Naive B cell (primary cell): ENCODE measurements around the gene RFPL1. TPM values are rescaled to one million over a fixed set of nuclear protein-coding genes. Genes with fewer than 3 reads are reported as not detected.
"Not testable (repeated sequence)": the region's sequence is repeated elsewhere in the genome, so short reads cannot be mapped to it uniquely, and the experiment has no call there.

Experiments used
- ATAC-seq, 2 donors: fragments of 150-1000 bp; cut with Tn5 transposase; 2 replicates each; pipeline ENCODE4 v1.10.0; 2021; ENCODE audit warnings: low read depth in 2 of 2, mild to moderate bottlenecking in 2 of 2, moderate library complexity in 2 of 2
- DNase-seq: peaks from one replicate; pipeline ENCODE4 v3.0.0; 2022
- H3K27ac Mint-ChIP-seq, 6 donors: one replicate each; pipeline ENCODE4 v1.8.0; 2020 to 2022; ENCODE audit warnings: mild to moderate bottlenecking in 6 of 6, mixed read lengths in 6 of 6, moderate library complexity in 5 of 6, inconsistent platforms in 2 of 6
- H3K27me3 Mint-ChIP-seq, 3 donors: one replicate each; pipeline ENCODE4 v1.8.0; 2021 to 2022; ENCODE audit warnings: mixed read lengths in 3 of 3, mild to moderate bottlenecking in 1 of 3
- H3K36me3 Mint-ChIP-seq, 2 donors: one replicate each; pipeline ENCODE4 v1.8.0; 2020 to 2022; ENCODE audit warnings: mixed read lengths in 2 of 2, inconsistent platforms in 1 of 2, mild to moderate bottlenecking in 1 of 2
- H3K4me1 Mint-ChIP-seq, 3 donors: one replicate each; pipeline ENCODE4 v1.8.0; 2020 to 2022; ENCODE audit warnings: mixed read lengths in 3 of 3, inconsistent platforms in 1 of 3, mild to moderate bottlenecking in 1 of 3, moderate library complexity in 1 of 3
- H3K4me3 Mint-ChIP-seq, 8 donors: one replicate each; pipeline ENCODE4 v1.8.0; 2020 to 2022; ENCODE audit warnings: mild to moderate bottlenecking in 8 of 8, mixed read lengths in 8 of 8, moderate library complexity in 8 of 8, inconsistent platforms in 2 of 8
- H3K9me3 Mint-ChIP-seq, 7 donors: one replicate each; pipeline ENCODE4 v1.8.0; 2020 to 2022; ENCODE audit warnings: mixed read lengths in 7 of 7, mild to moderate bottlenecking in 5 of 7, inconsistent platforms in 2 of 7, moderate library complexity in 1 of 7
- polyA plus RNA-seq, 6 donors: library from polyadenylated mRNA; unstranded; fragments of 300-500 nt; fragmentation: Illumina TruSeq; gene quantifications; one replicate each; pipeline ENCODE4 v1.2.3, GENCODE V29; 2021; ENCODE audit warnings: low read depth in 6 of 6

Gene RFPL1
- not detected for polyA plus RNA-seq

DNA sequence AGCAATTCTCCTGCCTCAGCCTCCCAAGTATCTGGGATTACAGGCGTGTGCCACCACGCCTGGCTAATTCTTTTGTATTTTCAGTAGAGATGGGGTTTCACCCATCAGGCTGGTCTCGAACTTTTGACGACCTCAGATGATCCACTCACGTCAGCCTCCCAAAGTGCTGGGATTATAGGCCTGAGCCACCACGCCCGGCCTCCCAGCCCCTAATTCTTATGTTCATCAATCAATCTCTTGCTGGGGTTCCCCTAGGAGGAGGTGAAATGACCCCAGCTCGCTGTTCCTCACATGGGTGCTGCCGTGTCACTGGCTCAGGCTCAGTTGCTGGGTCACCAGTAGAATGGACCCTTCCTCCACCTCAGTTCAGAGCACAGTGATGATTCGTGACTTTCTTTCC, at the start of gene RFPL1:
TSS of gene RFPL1 (plus strand) at position 301 of the 400 bp plus-strand sequence.
- not testable (repeated sequence) for ATAC-seq, H3K36me3 Mint-ChIP-seq, H3K9me3 Mint-ChIP-seq, H3K27ac Mint-ChIP-seq, DNase-seq, H3K4me1 Mint-ChIP-seq, H3K4me3 Mint-ChIP-seq
- peaks cover 21 to 31% (median 25%) of the 10 kb centered on the region in 3 donors for H3K27me3 Mint-ChIP-seq

DNA sequence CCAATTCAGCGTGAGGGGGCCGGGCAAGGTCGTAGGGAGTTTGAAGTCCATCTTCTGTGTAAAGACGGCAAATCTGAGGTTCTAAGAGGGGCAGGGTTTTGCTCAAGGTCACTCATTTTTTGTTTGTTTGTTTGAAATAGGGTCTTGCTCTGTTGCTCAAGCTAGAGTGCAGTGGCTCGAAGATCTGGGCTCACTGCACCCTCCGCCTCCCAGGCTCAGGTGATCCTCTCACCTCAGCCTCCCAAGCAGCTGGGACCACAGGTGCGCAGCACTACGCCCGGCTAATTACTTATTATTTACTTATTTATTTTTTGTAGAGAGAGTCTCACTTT, 49.7 kb upstream of the RFPL1 start:
- ATAC-seq (peak in 1 of 2 donors; percentile 2), DNase-seq (no peak)
- Mint-ChIP-seq H3K9me3 (no peaks in the 10 kb centered on the region), H3K4me3 (peak overlapping the region; percentile 87 to 97 (median 96)), H3K4me1 (peaks cover 47 to 64% (median 57%) of the 10 kb centered on the region in 3 donors), H3K36me3 (peaks cover 0 to 8% of the 10 kb centered on the region in 2 donors), H3K27me3 (no peaks in the 10 kb centered on the region), H3K27ac (peak overlapping the region; percentile 98 to 99 (median 99))

- no peaks in the 10 kb centered on the region for H3K27me3 Mint-ChIP-seq
- DNase-seq: no peak
- no peaks in the 10 kb centered on the region for H3K9me3 Mint-ChIP-seq
- no peaks in the 10 kb centered on the region for H3K36me3 Mint-ChIP-seq
- H3K4me3 Mint-ChIP-seq: no peak overlapping the region
- ATAC-seq: no peak
- no peak overlapping the region for H3K27ac Mint-ChIP-seq
- H3K4me1 Mint-ChIP-seq: peaks cover 42 to 57% (median 49%) of the 10 kb centered on the region in 3 donors
Measured at GRCh38 chr22:29390270-29390669, 48.1 kb upstream of the RFPL1 start.

DNA sequence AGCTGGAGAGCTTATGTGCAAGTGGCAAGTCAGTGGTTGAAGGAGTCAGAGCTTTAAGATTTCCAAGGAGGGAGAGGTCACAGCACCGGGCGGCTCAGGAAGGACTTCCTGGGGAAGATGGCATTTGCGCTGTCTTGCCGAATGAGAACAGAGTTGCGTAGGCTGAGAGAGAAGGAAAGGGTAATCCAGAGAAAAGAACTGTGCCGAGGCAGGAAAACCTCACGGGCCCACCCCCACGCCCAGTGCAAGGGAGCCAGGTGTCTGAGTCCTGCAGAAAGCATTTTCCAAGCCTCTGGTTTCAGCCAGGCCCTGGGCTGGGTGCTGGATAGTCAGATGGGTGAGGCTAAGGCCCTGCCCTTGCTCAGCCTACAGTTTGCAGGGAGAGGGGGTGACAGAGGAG, 46.8 kb upstream of the RFPL1 start:
- H3K27me3 Mint-ChIP-seq: no peaks in the 10 kb centered on the region
- DNase-seq (no peak), ATAC-seq (no peak)
- peak overlapping the region in 2 of 6 donors; percentile 52 to 57 for H3K27ac Mint-ChIP-seq
- no peaks in the 10 kb centered on the region for H3K36me3 Mint-ChIP-seq
- H3K4me3 Mint-ChIP-seq: peak overlapping the region in 2 of 8 donors; percentile 16 to 77
- H3K9me3 Mint-ChIP-seq: no peaks in the 10 kb centered on the region
- H3K4me1 Mint-ChIP-seq: peaks cover 37 to 46% (median 42%) of the 10 kb centered on the region in 3 donors

DNA sequence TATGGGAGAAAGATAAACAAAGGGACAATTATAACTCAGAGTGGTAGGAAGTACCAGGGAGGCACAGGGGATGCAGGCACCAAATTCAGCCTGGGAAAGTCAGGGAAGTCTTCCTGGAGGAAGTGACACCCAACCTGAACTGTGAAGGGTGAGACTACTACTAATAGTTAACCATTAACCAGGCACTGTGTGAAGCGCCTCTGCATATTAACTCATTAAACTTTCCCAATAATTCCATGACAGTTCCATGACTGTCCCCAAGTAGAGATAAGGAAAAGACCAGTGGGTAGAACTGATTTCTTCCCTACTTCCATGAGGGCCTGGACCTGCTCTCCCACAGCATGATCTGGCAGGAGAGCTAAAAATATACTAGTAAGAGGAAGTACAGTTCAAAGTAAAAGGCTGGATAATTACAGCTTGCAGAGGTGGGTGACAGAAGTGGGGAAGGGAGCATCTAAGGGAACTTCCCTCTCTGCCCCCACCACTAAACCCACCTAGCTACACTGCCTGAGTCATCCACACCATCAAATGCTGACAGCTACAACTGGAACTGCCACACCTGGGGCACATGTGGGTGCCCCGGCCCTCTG, 45.3 kb upstream of the RFPL1 start:
- H3K4me3 Mint-ChIP-seq: peak overlapping the region in 2 of 8 donors; percentile 27 to 34
- no peaks in the 10 kb centered on the region for H3K9me3 Mint-ChIP-seq

GRCh38 chr22:29394931-29395581, 43.3 kb upstream of the RFPL1 start:
- peaks cover 23 to 24% (median 23%) of the 10 kb centered on the region in 3 donors for H3K4me1 Mint-ChIP-seq
- ATAC-seq (peak; percentile 90 to 96), DNase-seq (peak; percentile 69)
- H3K27ac Mint-ChIP-seq: peak overlapping the region in 5 of 6 donors; percentile 19 to 86 (median 64)
- H3K36me3 Mint-ChIP-seq: no peaks in the 10 kb centered on the region
- no peaks in the 10 kb centered on the region for H3K27me3 Mint-ChIP-seq
- peak overlapping the region in 2 of 8 donors; percentile 59 to 64 for H3K4me3 Mint-ChIP-seq
- no peaks in the 10 kb centered on the region for H3K9me3 Mint-ChIP-seq

More for the DNA sequence above, 45.3 kb upstream of the RFPL1 start:
- DNase-seq (no peak), ATAC-seq (no peak)
- H3K4me1 Mint-ChIP-seq: peaks cover 26 to 33% (median 29%) of the 10 kb centered on the region in 3 donors
- no peaks in the 10 kb centered on the region for H3K27me3 Mint-ChIP-seq
- peak overlapping the region in 3 of 6 donors; percentile 17 to 83 (median 59) for H3K27ac Mint-ChIP-seq
- no peaks in the 10 kb centered on the region for H3K36me3 Mint-ChIP-seq

GRCh38 chr22:29396126-29396525, 42.3 kb upstream of the RFPL1 start:
- H3K27ac Mint-ChIP-seq: peak overlapping the region in 1 of 6 donors; percentile 82
- H3K36me3 Mint-ChIP-seq: no peaks in the 10 kb centered on the region
- H3K4me1 Mint-ChIP-seq: peaks cover 22 to 24% (median 23%) of the 10 kb centered on the region in 3 donors
- H3K4me3 Mint-ChIP-seq: no peak overlapping the region
- no peak for DNase-seq
- H3K9me3 Mint-ChIP-seq: peaks cover 0 to 1% (median 0%) of the 10 kb centered on the region in 7 donors
- H3K27me3 Mint-ChIP-seq: peaks cover under 1 to 7% (median 4%) of the 10 kb centered on the region in 3 donors
- ATAC-seq: no peak

- DNase-seq: no peak
- no peak for ATAC-seq
- Mint-ChIP-seq H3K4me1 (peaks cover 17 to 21% (median 18%) of the 10 kb centered on the region in 3 donors), H3K27ac (no peak overlapping the region), H3K36me3 (no peaks in the 10 kb centered on the region), H3K27me3 (peaks cover 4 to 20% (median 16%) of the 10 kb centered on the region in 3 donors), H3K4me3 (no peak overlapping the region), H3K9me3 (peaks cover 0 to 1% (median 0%) of the 10 kb centered on the region in 7 donors)
Measured at GRCh38 chr22:29397791-29398190, 40.6 kb upstream of the RFPL1 start.

DNA sequence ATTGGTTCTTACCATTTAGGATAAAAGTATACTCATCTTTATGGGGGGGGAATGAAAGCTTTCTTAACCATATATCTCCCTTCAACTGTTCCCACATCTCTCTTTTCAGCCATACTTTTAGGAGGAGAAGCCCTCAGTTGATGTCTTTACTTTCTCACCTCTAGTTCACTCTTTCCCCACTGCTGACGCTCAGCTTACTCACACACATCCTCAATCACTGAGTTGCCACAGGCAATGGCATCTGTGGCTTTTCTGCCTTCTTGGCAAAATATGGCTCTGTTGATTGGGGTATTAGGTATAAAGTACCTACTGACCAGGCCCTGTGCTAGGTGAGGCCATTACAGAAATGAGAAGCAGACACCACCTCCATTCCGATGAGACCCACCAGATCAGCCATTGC, 37.8 kb upstream of the RFPL1 start:
- Mint-ChIP-seq H3K27ac (no peak overlapping the region), H3K27me3 (peaks cover 4 to 20% (median 16%) of the 10 kb centered on the region in 3 donors), H3K4me1 (peaks cover 2 to 4% (median 2%) of the 10 kb centered on the region in 3 donors), H3K36me3 (no peaks in the 10 kb centered on the region), H3K9me3 (peaks cover 0 to 1% (median 0%) of the 10 kb centered on the region in 7 donors), H3K4me3 (peak overlapping the region in 1 of 8 donors; percentile 52)
- DNase-seq: no peak
- ATAC-seq: no peak

DNA sequence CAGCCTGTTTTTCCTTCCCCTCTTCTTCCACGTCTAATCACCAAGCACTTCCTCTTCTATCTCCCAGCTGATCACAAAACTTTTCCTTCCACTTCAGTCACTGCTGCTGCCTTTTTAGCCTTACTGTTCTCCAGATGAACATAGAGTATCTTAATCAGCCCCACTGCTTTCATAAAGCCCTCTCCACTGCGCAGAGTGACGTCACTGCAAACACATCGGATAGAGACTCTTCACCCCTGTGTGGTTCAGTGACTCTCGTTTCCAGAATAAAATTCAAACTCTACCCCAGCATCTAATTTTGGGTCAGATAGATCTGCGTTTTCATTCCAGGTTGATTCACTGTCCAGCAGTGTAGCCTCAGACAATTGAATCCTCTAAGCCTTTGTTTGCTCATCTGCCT, 36.8 kb upstream of the RFPL1 start:
- ATAC-seq, H3K9me3 Mint-ChIP-seq, H3K4me3 Mint-ChIP-seq, H3K27ac Mint-ChIP-seq, H3K4me1 Mint-ChIP-seq, DNase-seq, H3K36me3 Mint-ChIP-seq: not testable (repeated sequence)
- peaks cover 4 to 20% (median 16%) of the 10 kb centered on the region in 3 donors for H3K27me3 Mint-ChIP-seq

GRCh38 chr22:29408940-29409339, 29.4 kb upstream of the RFPL1 start:
- ATAC-seq (no peak), DNase-seq (no peak)
- Mint-ChIP-seq H3K27ac (peak overlapping the region in 2 of 6 donors; percentile 14 to 49), H3K9me3 (no peaks in the 10 kb centered on the region), H3K27me3 (peaks cover 0 to 5% (median 0%) of the 10 kb centered on the region in 3 donors), H3K4me1 (peaks cover 18 to 32% (median 24%) of the 10 kb centered on the region in 3 donors), H3K36me3 (no peaks in the 10 kb centered on the region), H3K4me3 (peak overlapping the region in 1 of 8 donors; percentile 54)

DNA sequence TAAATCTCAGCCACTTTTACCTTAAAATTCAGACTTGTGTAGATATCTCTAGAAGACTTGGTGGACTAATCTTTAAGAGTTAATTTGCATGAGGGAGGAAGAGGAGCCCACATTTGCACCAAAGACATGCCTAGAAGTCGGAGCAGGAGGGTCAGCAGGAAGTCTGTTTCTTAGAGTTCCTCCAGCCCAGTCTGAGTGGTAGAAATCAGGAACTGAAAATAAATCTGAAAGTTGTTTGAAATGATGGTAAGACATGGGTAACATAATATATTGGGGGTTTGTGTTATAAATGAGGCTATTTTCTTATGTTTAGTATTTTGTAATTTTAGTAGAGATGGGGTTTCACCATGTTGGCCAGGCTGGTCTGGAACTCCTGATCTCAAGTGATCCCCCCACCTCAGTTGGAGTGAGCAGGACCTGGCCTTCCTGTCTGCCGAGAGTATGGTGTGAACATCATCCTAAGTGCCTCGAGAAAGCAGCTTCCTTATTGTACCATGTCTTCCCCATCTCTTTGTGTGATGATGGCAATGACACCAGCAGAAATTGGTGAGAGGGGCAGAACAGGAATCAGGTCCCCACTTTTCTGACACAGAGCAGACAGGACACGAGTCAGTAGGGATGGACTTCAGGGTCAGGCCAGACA, 26.7 kb upstream of the RFPL1 start:
- peak; percentile 61 for DNase-seq
- ATAC-seq: peak; percentile 88 to 92
- not testable (repeated sequence) for H3K36me3 Mint-ChIP-seq, H3K9me3 Mint-ChIP-seq, H3K27me3 Mint-ChIP-seq
- Mint-ChIP-seq H3K4me1 (peaks cover 26 to 47% (median 36%) of the 10 kb centered on the region in 3 donors), H3K4me3 (peak overlapping the region; percentile 51 to 89 (median 75)), H3K27ac (peak overlapping the region; percentile 61 to 97 (median 92))

DNA sequence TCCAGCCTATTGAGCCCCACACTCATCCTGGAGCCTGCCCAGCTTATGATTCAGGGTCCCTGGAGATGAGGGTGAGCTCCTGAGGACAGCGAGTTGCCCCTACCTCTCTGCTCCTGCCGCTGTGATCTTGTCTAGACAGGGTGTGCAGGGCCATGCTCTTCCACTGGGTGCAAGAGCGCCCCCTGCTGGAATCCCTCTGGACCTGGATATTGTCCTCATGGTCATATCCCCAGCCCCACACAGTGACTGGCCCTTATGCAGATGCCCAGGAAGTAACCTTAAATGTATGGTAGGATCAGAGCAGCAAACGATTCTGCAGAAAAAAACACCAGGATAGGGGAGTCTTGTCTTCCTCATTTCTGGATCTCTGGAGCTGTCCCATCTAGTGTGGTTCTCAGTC, 25.6 kb upstream of the RFPL1 start:
- peaks cover 26 to 51% (median 36%) of the 10 kb centered on the region in 3 donors for H3K4me1 Mint-ChIP-seq
- not testable (repeated sequence) for ATAC-seq, H3K27me3 Mint-ChIP-seq, H3K9me3 Mint-ChIP-seq, H3K36me3 Mint-ChIP-seq, DNase-seq
- peak overlapping the region in 1 of 8 donors; percentile 16 for H3K4me3 Mint-ChIP-seq
- peak overlapping the region in 1 of 6 donors; percentile 67 for H3K27ac Mint-ChIP-seq
